KMS-11 (cell line): ENCODE measurements around the gene NCEH1.

Experiments
- H2AFZ ChIP-seq: fragments of 200-600 bp; sonication (generic); 2 replicates; pipeline ENCODE4 v1.6.1; 2016; ENCODE audit warnings: antibody characterized with exemption, mixed run types, low read depth
- H3K27ac ChIP-seq: fragments of 200-600 bp; sonication (generic); 2 replicates; pipeline ENCODE4 v1.6.1; 2016; ENCODE audit warnings: mild to moderate bottlenecking, mixed run types
- H3K27me3 ChIP-seq: fragments of 200-600 bp; sonication (generic); 2 replicates; pipeline ENCODE4 v1.6.1; 2017; ENCODE audit warnings: mild to moderate bottlenecking, low read depth, mixed run types, moderate library complexity; ENCODE audit not compliant: insufficient read depth
- H3K36me3 ChIP-seq: fragments of 200-600 bp; sonication (generic); 2 replicates; pipeline ENCODE4 v1.6.1; 2017; ENCODE audit warnings: mild to moderate bottlenecking, mixed run types; ENCODE audit not compliant: insufficient read depth
- H3K4me1 ChIP-seq: fragments of 200-600 bp; sonication (generic); 2 replicates; pipeline ENCODE4 v1.6.1; 2016; ENCODE audit warnings: mild to moderate bottlenecking, low read depth, mixed run types; ENCODE audit not compliant: poor library complexity, severe bottlenecking
- H3K4me2 ChIP-seq: fragments of 200-600 bp; sonication (generic); 2 replicates; pipeline ENCODE4 v1.7.0; 2016; ENCODE audit warnings: mild to moderate bottlenecking, mixed run types
- H3K4me3 ChIP-seq: fragments of 200-600 bp; sonication (generic); IDR thresholded peaks from 2 replicates; pipeline ENCODE4 v1.6.1; 2017; ENCODE audit warnings: low read depth, low read length, mixed read lengths; ENCODE audit not compliant: insufficient read depth
- H3K79me2 ChIP-seq: fragments of 200-600 bp; sonication (generic); 2 replicates; pipeline ENCODE4 v1.6.1; 2016; ENCODE audit warnings: low read depth, mixed run types; ENCODE audit not compliant: insufficient read depth
- H3K9ac ChIP-seq: fragments of 200-600 bp; sonication (generic); 2 replicates; pipeline ENCODE4 v1.6.1; 2016; ENCODE audit warnings: mild to moderate bottlenecking, mixed run types
- H4K20me1 ChIP-seq: fragments of 200-600 bp; sonication (generic); 2 replicates; pipeline ENCODE4 v1.6.1; 2016; ENCODE audit warnings: mild to moderate bottlenecking, mixed run types; ENCODE audit not compliant: insufficient read depth
- TF ChIP-seq, protein P1 (sequence below): fragments of 200-600 bp; sonication (generic); conservative IDR thresholded peaks from 2 replicates; pipeline ENCODE4 v1.6.1; 2017; ENCODE audit warnings: low read depth, mild to moderate bottlenecking, antibody characterized with exemption, low read length, moderate library complexity, mixed read lengths

Gene NCEH1

DNA sequence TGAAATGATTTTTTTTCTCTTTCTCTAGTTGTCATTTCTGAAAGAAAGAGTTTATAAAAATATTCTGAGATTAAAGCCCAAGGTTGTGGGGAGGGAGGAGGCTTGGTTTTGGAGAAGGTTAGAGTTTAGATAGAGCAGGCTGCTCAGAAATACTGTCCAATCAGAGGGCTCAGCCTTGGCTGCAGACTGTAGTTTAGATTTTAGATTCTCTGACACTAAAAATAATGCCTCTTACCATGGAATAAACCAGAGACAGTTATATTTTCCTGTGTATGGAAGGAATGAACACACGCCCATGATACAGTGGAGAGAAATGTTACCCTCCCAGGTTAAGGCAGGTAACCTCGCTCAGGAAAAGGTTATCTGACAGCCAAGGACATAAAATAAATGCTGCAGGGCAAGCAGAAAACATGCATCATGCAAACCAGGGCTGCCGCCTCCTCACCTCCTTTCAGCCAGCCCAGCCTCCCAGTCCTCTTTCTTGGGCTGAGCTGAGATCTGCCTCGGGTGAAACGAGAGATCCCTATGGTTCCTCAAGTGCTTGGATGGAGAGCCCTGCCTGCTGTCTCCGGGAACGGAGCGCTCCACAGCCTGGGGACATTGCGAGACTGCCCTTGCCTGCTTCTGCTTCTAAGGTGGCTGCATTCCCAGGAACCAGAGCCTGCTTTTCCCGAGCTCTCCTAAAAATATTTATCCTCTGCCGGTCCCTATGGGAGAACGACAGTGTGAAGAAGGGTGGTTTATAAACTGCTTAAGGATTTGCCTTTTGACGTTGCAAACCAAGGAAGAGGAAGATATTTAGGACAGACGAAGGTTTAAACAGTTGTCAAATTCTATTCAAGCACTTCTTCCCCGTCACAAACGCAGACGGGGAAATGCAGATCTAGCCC lies 848 bp downstream of the NCEH1 start:
- Histone ChIP-seq H3K4me1 (peaks cover 18% of the 10 kb centered on the region), H3K4me3 (peak overlapping the region; percentile 85), H3K9ac (peak overlapping the region; percentile 40; the same call in 1 of the 2 replicates), H2AFZ (peak overlapping the region; percentile 67), H3K27me3 (no peaks in the 10 kb centered on the region), H3K4me2 (peak overlapping the region; percentile 25), H3K27ac (no peak overlapping the region), H3K79me2 (no peaks in the 10 kb centered on the region; the same call in 1 of the 2 replicates), H3K36me3 (no peaks in the 10 kb centered on the region), H4K20me1 (no peaks in the 10 kb centered on the region)
- TF ChIP-seq, protein P1, sequence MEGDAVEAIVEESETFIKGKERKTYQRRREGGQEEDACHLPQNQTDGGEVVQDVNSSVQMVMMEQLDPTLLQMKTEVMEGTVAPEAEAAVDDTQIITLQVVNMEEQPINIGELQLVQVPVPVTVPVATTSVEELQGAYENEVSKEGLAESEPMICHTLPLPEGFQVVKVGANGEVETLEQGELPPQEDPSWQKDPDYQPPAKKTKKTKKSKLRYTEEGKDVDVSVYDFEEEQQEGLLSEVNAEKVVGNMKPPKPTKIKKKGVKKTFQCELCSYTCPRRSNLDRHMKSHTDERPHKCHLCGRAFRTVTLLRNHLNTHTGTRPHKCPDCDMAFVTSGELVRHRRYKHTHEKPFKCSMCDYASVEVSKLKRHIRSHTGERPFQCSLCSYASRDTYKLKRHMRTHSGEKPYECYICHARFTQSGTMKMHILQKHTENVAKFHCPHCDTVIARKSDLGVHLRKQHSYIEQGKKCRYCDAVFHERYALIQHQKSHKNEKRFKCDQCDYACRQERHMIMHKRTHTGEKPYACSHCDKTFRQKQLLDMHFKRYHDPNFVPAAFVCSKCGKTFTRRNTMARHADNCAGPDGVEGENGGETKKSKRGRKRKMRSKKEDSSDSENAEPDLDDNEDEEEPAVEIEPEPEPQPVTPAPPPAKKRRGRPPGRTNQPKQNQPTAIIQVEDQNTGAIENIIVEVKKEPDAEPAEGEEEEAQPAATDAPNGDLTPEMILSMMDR = no peak

DNA sequence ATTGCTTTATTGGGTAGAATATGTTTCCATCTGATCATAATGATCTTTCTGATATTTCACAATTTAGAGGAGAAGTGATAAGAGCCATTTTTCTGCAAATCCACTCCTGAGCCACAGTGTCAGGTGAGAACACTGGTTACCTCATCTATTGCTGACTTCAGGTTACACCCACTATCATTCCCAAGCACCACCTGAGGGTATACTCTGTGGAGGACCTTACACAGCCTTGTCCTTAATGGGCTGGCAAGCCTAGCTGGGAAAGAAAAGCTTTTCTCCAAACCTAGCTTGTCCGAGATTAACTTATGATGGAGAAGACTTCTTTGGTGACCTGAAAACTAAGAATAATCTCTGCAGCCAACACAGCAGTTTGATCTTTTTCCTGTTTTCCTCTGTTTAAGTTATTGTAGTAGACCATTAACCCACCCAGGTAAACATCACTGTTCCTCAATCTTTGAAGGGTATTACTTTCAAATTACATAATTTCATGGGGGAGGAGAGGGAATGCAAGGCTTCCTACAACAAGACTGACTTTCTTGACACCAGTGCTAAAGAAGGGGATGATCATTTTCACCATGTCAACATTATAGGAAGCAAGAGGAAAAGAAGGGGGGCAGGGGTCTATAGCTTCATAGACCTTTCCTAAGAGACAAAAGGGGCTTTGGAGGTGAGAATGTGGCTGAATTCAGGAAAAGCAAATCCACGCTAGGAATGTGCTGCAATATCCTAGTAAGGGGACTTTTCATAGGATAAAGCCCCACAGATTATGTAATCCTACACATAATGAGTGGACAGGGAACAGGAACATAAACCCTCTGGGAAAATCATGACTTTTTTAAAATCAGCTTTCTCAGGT lies 1.7 kb downstream of the NCEH1 start:
- no peak overlapping the region for H3K4me3 ChIP-seq
- no peaks in the 10 kb centered on the region; the same call in 1 of the 2 replicates for H3K79me2 ChIP-seq
- H4K20me1 ChIP-seq = no peaks in the 10 kb centered on the region
- no peak overlapping the region for H3K9ac ChIP-seq
- peak overlapping the region; percentile 25 for H3K4me2 ChIP-seq
- no peaks in the 10 kb centered on the region for H3K36me3 ChIP-seq
- H3K27me3 ChIP-seq = no peaks in the 10 kb centered on the region
- H3K27ac ChIP-seq = no peak overlapping the region
- H3K4me1 ChIP-seq = peaks cover 18% of the 10 kb centered on the region
- no peak overlapping the region for H2AFZ ChIP-seq
- TF ChIP-seq, protein P1 = no peak

DNA sequence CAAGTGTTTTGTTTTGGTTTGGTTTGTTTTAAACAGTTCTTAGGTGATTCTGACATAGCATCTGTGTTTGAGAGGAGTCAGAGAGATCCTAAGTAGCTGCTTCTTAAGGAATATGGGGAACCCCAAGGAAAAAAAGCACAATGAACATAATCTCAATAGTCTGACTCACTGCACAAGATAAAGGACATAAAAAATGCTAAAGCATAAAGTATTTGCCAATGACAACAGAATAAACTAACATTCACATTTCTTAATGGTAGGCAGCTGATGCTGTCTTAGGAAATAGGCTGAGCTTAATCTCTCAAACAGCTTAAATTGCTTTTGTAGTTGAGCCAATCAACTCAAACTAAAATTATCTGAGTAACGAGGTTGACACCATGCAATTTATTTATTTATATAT lies 2.9 kb downstream of the NCEH1 start:
- H3K4me2 ChIP-seq = no peak overlapping the region
- H3K4me3 ChIP-seq = no peak overlapping the region
- no peaks in the 10 kb centered on the region for H4K20me1 ChIP-seq
- H3K4me1 ChIP-seq = peaks cover 18% of the 10 kb centered on the region
- TF ChIP-seq, protein P1 = no peak
- H2AFZ ChIP-seq = no peak overlapping the region
- H3K36me3 ChIP-seq = no peaks in the 10 kb centered on the region
- H3K27ac ChIP-seq = no peak overlapping the region
- no peaks in the 10 kb centered on the region; the same call in 1 of the 2 replicates for H3K79me2 ChIP-seq
- no peaks in the 10 kb centered on the region for H3K27me3 ChIP-seq
- H3K9ac ChIP-seq = no peak overlapping the region

DNA sequence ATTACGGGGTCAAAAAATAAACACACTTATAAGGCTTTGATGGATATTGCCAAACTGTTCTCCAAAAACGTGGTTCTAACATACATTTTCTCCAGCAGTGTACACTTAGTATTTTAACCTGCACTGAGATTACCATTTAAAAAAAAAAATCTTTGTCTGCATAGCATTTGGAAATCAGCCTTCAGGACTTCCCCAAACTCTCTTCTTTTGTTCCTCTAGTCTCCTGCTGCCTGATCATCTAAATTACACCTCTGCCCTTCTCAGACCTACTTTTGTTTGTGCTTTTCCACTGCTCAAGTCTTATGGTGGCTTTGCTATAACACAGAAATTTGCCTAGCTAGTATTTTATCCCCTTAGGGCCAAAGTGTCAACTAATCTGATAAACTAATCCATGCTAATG lies 3.8 kb downstream of the NCEH1 start:
- no peaks in the 10 kb centered on the region for H4K20me1 ChIP-seq
- no peak overlapping the region for H3K4me3 ChIP-seq
- no peak overlapping the region for H2AFZ ChIP-seq
- H3K36me3 ChIP-seq = no peaks in the 10 kb centered on the region
- peaks cover 18% of the 10 kb centered on the region for H3K4me1 ChIP-seq
- TF ChIP-seq, protein P1 = no peak
- H3K79me2 ChIP-seq = no peaks in the 10 kb centered on the region; the same call in 1 of the 2 replicates
- H3K9ac ChIP-seq = no peak overlapping the region
- no peak overlapping the region for H3K27ac ChIP-seq
- no peak overlapping the region for H3K4me2 ChIP-seq
- no peaks in the 10 kb centered on the region for H3K27me3 ChIP-seq
